ENCODE data around the gene ENTR1.

ENTR1 gene

DNA sequence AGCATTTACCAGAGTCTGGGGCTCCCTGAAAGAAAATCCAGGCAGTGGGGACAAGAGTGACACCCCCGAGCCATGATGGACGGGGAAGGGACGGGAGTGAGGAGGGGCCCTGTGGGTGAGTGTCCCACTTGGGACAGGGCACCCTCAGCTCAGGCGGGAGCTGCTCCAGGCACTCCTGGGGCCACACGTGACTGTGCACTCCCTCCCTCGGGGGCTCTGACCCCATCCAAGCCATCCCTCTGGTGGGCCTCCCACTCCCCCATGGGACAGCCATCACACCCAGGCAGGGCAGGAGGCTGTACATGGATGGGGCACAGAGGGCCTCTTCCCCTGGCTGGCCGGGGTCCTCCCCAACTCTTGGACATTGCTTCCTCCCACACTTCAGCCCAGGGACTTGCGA lies 34.0 kb downstream of the ENTR1 start:
- DNase-seq (ENCODE audit: low spot score) = no peak

DNA sequence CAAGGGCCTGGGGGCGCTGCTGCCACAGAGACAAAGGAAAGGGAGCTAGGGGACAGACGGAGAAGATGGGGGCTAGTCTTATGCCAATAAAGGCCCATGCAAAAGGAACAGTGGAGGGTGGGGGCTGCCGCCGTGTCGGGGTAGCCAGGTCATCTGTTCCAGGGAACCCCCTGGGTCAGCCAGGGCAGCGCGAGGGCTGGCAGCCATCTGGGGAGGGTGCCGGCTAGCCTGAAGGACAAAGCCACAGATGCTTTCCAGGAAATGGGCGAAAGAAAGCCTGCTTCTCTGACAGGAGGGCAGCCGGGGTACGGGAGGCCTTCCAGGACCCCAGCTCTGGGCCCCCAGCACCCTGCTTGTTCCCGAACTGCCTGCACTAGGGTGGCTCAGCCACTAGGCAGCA lies 35.3 kb downstream of the ENTR1 start:
- no peak for DNase-seq (ENCODE audit: low spot score)

DNA sequence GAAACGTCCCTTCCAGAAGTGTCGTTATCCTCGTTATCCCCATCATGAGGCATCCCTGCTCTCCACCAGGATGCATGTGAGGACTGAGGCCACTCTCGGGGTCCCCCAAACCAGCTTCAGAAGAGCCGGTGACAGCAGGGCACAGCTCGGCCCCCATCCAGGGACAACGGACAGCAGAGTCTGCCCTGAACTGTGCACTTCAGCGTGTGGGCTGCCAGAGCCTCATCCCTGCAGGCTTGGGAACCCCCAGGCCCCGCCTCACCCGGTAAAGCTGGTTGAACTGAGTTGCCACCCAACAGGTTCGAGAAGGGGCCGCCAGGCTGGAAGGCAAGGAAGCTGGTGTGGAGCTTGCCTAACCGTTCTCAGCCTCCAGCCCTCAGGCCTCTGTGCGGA lies 36.2 kb downstream of the ENTR1 start:
- DNase-seq (ENCODE audit: low spot score) = no peak

DNA sequence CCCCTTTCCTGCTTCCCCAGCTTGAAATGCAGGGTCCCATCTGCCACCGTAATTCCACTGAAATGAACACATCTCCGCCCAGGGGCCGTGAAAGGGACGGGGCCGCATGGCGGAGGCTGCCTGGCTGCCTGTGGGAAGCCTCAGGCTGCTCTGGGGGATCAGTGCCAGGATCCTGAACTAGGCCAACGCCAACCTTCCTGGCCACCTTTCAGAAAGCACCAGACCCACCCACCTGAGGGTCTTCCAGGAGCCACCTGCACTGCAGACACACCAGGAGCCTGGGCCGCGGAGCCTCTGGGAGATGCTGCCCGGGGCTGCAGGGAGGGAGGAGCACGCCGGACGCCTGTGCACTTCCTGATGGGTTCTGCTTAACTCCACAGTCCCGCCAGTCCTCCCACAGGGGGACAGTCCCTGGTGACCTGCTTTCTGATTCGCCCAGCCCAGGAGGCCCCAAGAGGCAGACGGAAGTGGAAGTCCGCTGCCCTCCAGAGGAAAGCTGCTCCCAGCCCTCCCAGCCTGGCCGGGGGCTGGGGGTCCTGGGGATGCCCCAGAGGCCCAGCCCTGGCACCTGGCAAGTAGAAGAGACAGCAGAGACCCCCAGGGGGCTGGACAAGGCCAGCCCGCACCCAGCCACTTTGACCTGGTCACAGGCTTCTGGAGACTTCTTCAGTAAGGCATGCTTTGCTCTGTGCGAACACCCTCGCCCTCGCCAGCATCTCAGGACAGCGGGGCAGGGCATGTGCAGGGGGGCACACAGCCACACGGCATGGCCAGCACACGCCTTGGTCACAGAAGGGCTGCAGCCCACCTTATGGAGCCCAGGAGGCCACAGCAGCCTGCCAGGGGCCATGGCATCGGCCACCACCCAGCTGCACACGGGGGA lies 36.9 kb downstream of the ENTR1 start, which contains the start of gene CARD9:
Gene CARD9 (minus strand): TSS at position 370 of the 883 bp plus-strand sequence. CDS start 1,591 bp downstream, outside the sequence.
- no peak for DNase-seq (ENCODE audit: low spot score)

DNA sequence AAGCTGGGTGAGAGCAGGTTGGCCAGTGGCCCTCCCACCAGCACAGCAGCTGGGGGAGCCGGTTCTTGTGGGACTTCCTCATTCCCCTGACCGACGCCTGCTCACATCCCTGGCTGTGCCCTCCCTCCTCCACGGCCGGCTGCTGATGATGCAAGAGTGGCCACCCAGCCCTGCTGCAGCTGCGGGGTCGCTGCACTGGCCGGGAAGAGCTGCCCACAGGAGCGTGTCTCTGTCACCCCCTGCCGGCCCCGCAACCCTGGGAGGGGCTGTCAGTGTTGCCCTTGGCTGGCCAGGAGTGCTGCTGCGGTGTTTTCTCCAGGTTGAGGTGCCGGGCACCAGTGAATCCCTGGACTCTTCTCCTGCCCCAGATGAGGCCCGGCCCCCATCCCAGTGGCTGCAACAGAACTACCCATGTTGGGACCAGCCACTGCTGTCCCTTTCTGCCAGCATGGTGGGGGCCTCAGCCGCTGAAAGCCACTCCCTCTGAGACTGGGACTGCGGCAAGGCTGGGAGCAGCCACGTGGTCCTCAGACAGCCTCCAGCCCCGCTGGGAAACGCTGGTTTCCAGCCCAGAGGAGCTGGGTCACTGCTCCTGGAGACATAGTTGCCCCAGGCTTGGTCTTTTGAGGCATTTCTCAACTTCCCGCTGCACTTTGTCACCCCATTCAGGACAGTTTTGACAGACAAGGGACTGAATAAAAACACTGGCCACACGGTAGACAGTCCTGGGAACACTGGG lies 37.7 kb downstream of the ENTR1 start:
- DNase-seq (ENCODE audit: low spot score) = no peak

DNA sequence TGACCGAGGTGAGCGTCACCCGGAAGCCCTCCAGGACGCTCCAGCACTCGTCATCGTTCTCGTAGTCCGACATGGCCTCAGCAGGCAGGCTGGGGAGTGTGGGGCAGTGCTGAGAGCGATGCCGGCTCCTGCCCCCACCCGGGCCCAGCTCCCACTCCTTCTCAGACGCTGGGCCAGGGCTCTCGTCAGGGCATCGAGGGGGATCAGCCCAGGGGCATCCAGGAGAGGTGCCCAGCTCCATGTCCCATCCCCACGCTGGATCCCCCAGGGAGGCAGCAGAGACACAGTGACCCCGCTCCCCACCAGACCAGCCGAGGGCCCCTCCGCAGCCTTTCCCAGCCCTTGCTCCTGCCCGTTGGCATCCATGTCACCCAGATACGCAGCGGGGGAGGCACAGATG lies 38.4 kb downstream of the ENTR1 start:
- DNase-seq (ENCODE audit: low spot score) = no peak

DNA sequence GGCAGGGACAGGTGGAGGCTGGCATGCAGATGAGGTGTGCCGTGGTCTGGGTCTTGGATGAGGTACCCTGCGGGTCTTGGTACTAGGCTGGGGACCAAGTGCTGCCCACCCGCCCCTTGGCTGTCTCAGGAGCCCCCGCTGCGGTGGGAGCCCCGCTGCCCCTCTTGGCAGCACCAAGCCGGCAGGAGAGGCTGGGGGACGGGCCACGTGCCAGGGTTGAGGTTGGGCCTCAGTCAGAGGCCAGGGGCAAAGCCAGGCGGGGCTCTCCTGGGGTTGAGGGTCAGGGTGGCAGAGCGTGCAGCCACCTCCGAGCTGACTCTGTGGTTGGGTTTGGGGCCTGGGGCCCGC lies 38.9 kb downstream of the ENTR1 start:
- no peak for DNase-seq (ENCODE audit: low spot score)

DNA sequence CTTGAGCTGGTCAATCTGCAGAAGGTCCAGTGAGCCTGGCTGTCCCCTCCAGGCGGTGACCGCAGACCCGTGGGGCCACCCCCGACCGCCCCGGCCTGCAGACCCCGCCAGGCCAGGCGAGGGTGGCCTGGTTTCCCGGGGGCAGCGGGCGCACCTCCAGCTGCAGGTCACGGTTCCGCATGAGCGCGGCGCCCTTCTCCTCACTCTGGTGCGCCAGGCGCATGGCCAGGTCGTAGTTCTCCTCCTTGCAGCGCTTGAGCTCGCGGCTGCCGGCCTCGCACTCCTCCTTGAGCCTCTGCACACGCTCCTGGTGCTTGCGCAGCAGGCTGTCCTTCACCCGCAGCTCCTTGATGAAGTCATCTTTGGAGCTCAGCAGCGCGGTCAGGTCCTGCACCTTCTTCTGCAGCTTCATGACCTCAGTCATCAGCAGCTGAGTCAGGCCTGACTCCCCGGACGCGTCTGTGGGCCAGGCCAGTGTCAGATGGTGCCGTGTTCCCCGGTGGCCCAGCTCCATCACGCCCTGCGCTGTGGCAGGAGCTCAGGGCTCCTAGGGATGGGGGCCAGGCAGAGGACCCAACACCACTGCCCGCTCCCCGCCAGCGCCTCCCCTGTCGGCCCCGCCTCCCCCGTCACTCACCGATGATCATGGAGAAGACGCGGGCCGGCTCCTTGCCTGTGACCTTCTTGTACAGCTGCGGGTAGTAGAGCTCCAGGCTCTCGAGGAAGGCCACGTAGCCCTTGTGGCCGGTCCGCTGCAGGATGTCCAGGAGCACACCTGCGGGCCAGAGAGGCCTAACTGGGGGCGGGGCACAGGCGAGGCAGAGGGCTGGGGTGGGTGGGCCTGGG lies 39.5 kb downstream of the ENTR1 start:
- no peak for DNase-seq (ENCODE audit: low spot score)

DNA sequence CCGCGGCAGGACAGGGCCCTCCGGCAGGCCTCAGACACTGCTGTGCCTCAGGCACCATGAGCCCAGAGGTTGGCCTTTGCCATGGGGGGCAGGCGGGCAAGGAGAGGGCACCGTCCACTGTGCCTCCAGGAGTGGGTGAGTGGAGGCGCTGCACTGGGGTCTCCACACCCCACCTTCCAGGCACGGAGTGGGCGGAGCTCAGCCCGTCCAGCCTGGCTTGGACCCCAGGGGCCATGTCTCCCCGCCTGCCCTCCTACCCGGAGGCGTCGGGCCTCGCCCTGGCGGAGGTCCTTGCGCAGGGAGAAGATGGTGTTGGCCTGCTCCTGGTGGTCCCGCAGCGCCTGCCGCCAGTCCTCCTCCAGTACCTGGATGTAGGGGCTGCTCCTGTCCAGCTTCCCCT lies 40.4 kb downstream of the ENTR1 start:
- no peak for DNase-seq (ENCODE audit: low spot score)

DNA sequence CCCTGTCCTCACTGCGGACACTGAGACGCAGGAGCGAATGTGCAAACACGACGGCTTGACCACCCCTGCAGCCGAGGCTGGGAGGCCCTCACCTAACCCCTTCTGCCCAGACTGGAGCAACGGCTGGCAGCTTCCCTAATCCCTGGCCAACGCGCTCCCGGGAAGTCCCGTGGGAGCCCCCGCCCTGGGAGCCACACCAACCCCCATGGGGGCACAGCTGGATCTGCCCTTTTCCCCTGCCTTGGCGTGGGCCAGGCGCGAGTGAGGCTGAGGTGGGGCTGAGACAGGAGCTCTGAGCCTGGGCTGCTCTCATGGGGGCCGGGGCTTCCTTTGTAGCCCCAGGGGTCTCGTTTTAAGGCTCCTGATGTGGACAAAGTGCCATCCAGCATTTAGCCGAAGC lies 42.2 kb downstream of the ENTR1 start:
- no peak for DNase-seq (ENCODE audit: low spot score)

DNA sequence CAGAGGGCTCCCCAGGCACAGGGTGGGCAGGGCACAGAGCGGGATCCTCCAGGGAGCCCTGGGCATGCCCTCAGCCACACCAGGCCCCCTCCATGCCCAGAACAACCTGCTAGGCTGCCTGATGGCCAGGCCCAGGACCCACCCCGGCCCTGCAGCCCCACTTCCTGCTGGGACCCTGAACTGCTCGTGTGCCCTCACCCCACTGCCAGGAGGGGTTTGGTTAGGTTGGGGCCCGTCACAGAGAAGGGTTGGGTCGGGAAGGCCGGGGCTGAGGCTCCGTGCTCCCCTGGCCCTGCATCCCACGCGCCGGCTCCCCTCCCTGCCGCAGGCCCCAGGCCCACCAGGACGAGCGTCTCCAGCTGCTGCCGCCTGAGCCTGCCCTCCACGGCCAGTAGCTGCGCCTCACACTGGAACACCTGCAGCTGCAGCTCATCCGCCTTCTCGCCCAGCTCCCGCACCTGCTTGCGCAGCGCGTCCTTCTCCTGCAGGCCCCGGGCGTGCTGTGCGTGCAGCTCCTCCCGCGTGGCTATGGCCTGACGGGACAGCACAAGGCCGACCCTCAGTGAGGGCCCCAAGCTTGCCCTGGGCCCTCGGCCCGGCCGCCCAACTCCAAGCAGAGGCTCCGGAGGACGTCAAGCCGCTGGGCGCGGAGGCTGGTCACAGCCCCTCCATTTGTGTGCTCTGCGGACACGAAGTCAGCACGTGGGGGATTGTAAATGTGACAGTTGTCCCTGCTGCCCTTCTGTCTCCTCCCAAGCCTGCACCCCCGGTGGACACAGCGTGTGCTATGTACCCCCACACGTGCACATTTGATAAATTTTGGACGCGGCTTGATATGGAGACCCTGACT lies 42.9 kb downstream of the ENTR1 start:
- no peak for DNase-seq (ENCODE audit: low spot score)

DNA sequence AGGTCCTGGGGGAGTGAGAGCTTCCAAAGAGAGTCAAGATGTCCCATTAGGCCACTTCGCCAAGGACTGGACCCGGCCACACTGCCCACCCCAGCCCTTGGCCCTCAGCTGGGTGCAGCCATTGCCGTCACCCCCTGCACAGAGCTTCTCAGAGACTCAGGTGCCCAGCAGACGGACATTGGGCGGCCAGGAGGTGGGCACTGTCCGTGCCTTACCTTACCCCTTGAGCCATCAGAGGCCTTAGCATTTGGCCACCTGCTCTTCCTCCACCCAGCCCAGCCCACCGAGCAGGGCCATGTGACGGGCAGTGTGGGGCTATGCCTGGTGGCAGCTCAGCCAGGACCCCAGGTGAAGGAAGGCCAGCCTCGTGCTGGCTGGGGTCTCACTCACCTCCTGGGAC lies 43.6 kb downstream of the ENTR1 start:
- no peak for DNase-seq (ENCODE audit: low spot score)

DNA sequence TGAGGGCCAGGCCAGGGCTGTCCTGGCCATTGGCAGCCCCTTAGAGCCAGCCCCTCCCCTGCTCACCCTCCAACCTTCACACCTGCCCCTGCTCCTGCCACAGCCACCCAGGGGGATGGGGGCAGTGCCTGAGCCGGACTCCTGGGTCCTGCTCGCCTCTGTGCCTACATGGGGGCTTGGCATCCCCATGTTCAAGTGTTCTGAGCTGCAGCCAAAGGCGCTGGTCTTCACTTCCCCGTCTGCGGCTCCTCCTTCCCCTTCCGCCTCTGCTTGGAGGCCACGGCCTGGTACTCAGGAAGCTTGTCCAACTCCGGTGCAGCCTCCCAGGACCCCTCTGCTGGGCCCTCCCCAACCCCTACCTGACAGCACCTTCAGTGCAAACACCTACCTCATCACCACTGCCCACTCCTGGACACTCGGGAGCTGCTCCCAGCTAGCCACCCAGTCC lies 44.6 kb downstream of the ENTR1 start:
- DNase-seq (ENCODE audit: low spot score) = no peak

DNA sequence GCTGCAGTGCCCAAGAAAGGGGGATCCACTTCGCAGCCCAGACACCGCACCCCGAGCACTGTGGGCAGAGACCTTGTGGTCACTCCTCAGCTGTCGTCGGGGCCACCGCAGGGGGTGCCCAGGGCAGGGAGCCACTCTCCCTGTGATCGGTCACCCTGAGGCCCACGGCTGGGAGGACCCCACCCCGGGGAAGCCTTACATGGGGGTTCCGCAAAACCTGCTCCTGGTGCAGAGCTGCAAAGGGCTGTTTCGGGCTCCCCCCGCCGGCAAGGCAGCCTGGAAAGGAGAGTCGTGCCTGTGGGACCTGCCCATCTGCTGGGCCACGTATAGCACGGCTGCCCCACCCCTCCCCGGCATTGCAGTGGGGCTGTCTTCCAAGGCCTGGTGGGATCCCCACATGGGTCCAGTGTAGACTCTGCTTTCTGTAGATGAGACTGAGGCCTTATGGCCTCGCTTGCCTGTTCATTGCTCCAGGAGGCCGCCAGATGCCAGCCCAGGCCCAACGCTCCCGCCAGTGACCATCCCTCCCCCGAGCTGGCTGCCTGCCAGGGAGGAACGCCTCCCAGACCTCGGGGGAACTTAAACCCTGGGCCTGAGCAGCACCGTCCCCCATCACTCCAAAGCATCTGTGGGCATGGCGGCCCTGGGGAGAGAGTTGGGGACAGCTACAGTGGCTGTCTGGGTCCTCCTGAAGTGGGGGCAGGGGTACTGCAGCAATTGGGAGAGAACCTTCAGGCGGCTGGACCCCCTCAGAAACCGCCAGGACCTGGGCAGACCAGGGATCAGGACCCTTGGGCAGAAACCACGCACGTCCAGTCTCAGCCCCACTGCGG lies 45.3 kb downstream of the ENTR1 start:
- DNase-seq (ENCODE audit: low spot score) = no peak

DNA sequence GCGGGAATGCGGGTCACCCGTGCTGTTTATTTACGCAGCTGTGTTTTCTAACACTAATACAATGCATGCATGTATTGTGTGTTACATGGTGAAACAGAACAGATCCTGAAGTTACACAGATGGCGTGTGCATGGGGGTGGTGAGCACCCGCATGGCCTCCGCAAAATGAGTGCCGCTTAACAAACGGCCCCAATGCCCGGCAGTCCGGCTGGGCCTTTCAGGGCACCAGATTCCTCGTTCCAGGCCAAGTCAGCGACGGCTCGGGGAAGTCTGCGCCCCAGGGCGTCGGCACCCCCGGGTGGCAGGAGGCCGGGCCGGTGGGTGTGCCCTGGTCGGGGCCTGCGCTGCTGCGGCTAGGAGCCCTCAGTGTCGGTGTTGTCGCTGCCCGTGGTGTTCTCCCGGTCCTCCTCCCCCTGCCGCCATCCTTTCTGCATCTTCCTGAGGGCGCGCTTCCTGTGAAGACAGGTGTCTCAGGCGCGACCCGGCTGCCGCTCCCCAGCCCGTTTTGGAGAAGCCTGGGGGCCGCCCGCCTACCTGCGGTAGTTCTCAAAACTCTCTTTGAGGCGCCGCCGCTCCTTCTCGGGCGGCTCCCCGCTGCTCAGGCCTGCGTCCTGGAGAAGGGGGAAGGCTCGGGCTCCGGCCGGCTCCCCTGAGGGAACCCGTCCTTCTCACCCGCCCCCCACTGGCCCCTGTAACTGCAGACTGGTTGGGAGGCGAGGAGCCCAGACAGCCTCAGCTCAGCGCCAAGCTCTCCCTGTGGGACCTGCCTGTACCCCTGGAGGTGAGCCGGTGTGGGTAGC lies 46.3 kb downstream of the ENTR1 start:
- DNase-seq (ENCODE audit: low spot score) = no peak

DNA sequence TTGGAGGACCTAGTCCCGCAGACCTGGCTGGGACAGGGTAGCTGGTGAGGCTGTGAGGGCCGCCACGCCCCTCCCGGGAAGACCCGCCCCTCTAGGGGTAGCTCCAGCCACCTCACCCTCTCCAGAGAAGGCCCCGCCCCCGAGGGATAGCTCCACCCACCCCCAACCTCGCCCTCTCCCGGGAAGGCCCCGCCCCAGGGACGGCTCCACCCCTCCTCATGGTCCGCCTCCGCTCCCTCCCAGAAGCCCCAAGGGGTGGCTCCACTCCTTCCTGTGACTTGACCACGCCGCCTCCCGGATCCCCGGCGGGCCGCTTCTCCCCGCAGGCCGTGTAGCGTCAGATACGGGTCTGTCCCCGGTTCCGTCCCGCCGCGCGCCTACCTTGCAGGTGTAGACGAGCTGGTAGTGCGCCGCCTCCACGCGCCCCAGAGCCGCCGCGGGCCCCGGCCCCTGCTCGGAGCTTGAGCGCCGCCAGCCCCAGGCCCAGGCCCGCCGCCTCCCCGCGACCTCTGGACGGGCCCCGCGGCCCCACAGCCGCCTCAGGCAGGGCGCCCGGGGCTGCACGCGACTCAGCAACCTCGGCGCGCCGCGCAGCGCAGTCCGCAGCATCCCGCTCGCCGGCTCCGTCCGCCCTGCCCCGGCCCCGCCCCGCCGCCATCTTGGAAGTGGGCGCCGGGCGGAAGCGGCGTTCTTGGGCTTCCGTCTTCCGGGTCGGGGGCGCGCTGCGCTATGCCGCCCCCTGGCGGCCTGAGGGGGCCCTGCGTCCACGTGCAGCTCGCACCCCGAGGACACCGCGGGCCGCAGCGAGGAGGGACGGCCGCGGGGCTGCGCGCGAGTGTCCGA lies 47.1 kb downstream of the ENTR1 start, which contains the start of gene DNLZ:
Gene DNLZ (minus strand): TSS at position 639 of the 843 bp plus-strand sequence. CDS start 30 bp downstream, at position 609.
- DNase-seq (ENCODE audit: low spot score) = peak; percentile 97

DNA sequence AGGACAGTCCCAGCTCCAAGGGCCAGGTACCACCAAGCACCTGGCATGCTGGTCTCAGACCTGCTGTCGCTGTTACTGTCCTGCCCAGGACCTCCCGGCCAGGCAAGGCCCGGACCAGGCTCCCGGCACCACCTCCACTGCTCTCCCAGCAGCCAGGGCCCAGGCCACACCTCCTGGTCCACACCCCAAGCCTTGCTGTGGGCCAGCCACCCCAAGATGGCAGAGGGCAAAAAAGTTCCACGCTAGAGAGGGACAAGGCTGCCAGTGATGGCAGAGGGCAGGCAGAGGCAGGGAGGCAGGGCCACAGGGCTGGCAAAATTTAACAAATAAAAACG lies 48.0 kb downstream of the ENTR1 start:
- DNase-seq (ENCODE audit: low spot score) = no peak

DNA sequence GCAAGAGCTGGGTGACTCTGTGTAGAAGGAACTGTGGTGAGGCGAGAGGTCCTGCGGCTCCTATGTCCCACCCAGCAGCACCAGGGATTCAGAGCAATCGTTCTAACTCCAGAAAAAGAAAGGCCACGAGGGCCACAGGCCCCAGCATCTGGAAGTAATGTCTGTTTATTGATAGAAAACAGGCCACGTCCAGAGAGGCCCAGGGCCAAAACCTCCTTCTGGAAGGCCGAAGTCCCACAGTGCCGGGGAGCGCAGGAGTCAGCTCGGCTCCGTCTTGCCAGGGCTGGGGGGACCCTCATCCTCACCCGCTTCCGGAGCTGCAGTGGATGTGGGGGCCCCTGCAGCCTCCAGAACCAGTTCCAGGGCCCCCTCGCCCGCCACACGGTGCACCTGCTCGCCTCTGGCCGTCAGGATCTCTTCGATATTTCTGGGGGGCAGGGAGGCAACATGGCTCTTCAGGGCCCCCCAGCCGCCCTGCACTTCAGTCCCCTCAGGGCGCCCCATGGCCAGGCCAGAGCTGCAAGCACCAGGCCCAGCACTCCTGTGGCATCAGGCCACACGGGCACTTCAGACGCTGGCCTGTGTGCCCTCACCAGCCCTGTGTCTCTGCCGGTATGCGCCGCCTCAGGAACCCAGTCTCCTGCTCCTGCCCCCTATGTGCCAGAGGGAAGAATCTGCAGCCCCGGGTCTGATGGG lies 48.5 kb downstream of the ENTR1 start:
- no peak for DNase-seq (ENCODE audit: low spot score)

All from D341Med (cell line).